Right lobe of liver (tissue), 6 donors: ENCODE measurements around the gene GRAMD2B. TPM values are rescaled to one million over a fixed set of nuclear protein-coding genes. Genes with fewer than 3 reads are reported as not detected.
A peak's percentile ranks its signal among the peaks of the same experiment; 100 is the strongest.

Source experiments
- ATAC-seq, 4 donors: fragments of 200-7000 bp; cut with Tn5 transposase; one replicate each; pipeline ENCODE4 v1.9.1; 2020; ENCODE audit warnings: mild to moderate bottlenecking in 4 of 4, moderate library complexity in 4 of 4
- DNase-seq, 3 donors: peaks; one replicate each; pipeline ENCODE4 v3.0.0-alpha.2; 2020
- H3K27ac ChIP-seq, 3 donors: fragments of 200-600 bp; one replicate each; pipeline ENCODE4 v1.8.0; 2022
- H3K27me3 ChIP-seq, 2 donors: fragments of 200-600 bp; one replicate each; pipeline ENCODE4 v1.8.0; 2022
- H3K36me3 ChIP-seq, 4 donors: fragments of 200-600 bp; sonication (generic) in 1 of 4; one replicate each; pipeline versions ENCODE4 v1.5.1 to v1.8.0; 2017 to 2022; ENCODE audit warnings: control low read depth in 1 of 4
- H3K4me1 ChIP-seq, 4 donors: fragments of 200-600 bp; sonication (generic) in 1 of 4; one replicate each; pipeline versions ENCODE4 v1.5.1 to v1.8.0; 2017 to 2022; ENCODE audit warnings: control low read depth in 1 of 4
- H3K4me3 ChIP-seq, 3 donors: fragments of 200-600 bp; one replicate each; pipeline ENCODE4 v1.8.0; 2022
- H3K9me3 ChIP-seq, 4 donors: fragments of 200-600 bp; sonication (generic) in 1 of 4; one replicate each; pipeline versions ENCODE4 v1.5.1 to v1.8.0; 2017 to 2022; ENCODE audit warnings: control low read depth in 1 of 4
- CTCF ChIP-seq, 4 donors: fragments of 200-600 bp in 3 of 4; fragments of 450-650 bp in 1 of 4; IDR thresholded peaks; one replicate each; pipeline versions ENCODE4 v1.5.1 to v1.8.0; 2016 to 2022; ENCODE audit warnings: antibody characterized with exemption in 4 of 4, mild to moderate bottlenecking in 2 of 4
- POLR2A ChIP-seq: fragments of 450-650 bp; IDR thresholded peaks from one replicate; pipeline ENCODE4 v1.6.1; 2017; ENCODE audit warnings: antibody characterized with exemption, mild to moderate bottlenecking
- WGBS: methylation state at CpG from one replicate; pipeline ENCODE4 v1.1.6; 2018; ENCODE audit warnings: low coverage, low lambda C conversion rate; ENCODE audit not compliant: insufficient coverage; ENCODE audit errors: missing lambda C conversion rate; 5-methylcytosine and 5-hydroxymethylcytosine counted together
- intact Hi-C, 2 donors: fragments of 100-400 bp; cut with DNase I; formaldehyde crosslinking; loops; one replicate each; pipeline versions ENCODE4 v1.11.2 to v1.14.1; 2022
- total RNA-seq, 6 experiments: library from RNA; depleted of rRNA in 2 of 6; stranded (reverse); fragments of >200 nt in 2 of 6; fragmentation: NEBNext Ultra II Directional in 3 of 6; extraction: Animal tissue kit (Norgen Biotek cat#: 25700) in 3 of 6; gene quantifications; one replicate each; pipeline versions ENCODE4 v1.1.0 to v1.2.4, GENCODE V29; 2016 to 2023
- donor health status: DM: no; HTN: yes; CAD: no.
- donor health status: DM: no; HTN: no; CAD: no.
- donor health status: DM: no; HTN: no; CAD: no.
- donor health status: DM: no; HTN: yes; CAD: no.
- donor health status: DM: no; HTN: yes; CAD: no.

Gene GRAMD2B
- total RNA-seq, 6 experiments from 2014 or later, result 9.9 to 26.4 (median 18.3) TPM

DNA sequence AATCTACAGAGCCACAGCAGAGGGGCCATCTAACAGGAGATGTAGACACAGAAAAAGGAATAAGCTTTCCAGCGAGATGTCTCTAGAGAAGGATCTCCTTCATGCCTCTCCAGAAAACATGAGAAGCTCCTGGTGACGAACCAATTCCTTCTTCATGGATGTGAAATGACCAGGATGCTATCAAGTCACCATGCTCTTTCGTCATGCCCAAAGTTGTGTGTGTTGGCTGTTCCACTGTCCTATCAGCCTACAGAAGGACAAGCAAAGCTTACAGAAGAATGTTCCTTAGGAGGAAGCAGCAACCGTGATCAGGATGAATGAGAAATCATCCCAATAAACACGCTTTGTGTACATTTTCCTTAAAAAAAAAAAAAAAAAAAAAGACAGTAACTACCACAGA is 117.4 kb downstream of the GRAMD2B start:
- H3K4me1 ChIP-seq, result peaks cover 0 to 23% (median 11%) of the 10 kb centered on the region in 4 donors
- H3K4me3 ChIP-seq, result no peak overlapping the region
- DNase-seq, result no peak
- intact Hi-C loops, result loop anchor here in 1 of 2 donors (10.0 kb wide), 1 partner anchor 64 kb away; the partner anchor contains the start of gene PHAX
- no peaks in the 10 kb centered on the region for H3K36me3 ChIP-seq
- H3K9me3 ChIP-seq, result no peaks in the 10 kb centered on the region
- 86% methylated on average over 5 of the region's 5 CpGs for WGBS
- ATAC-seq, result no peak
- H3K27me3 ChIP-seq, result no peaks in the 10 kb centered on the region
- H3K27ac ChIP-seq, result no peak overlapping the region
- no peak for TF ChIP-seq POLR2A
- no peak for TF ChIP-seq CTCF (IDR thresholded peaks at IDR 0.05)

DNA sequence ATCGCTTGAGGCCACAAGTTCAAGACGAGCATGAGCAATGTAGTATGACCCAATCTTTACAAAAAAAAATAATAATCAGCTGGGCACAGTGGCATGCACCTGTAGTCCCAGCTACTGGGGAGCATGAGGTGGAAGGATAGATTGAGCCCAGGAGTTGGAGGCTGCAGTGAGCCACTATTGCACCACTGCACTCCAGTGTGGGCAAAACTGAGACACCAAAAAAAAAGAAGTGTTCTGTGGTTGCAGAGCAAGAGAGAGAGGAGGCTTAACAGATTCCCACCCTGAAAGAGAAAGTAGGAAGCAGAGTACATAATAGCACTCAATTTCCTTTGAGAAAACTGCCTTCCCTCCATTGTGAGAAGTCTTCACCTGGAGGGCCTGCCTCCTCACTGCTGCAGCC is 119.2 kb downstream of the GRAMD2B start:
- H3K27ac ChIP-seq, result no peak overlapping the region
- intact Hi-C loops, result loop anchor here in 1 of 2 donors (10.0 kb wide), 1 partner anchor 62 kb away; the partner anchor contains the start of gene PHAX
- H3K4me1 ChIP-seq, result peaks cover 0 to 23% (median 11%) of the 10 kb centered on the region in 4 donors
- ATAC-seq (no peak), DNase-seq (no peak)
- H3K36me3 ChIP-seq, result peaks cover 0 to 12% (median 3%) of the 10 kb centered on the region in 4 donors
- no peak overlapping the region for H3K4me3 ChIP-seq
- no peaks in the 10 kb centered on the region for H3K9me3 ChIP-seq
- 67% methylated on average over 2 of the region's 2 CpGs for WGBS
- TF ChIP-seq POLR2A (no peak), CTCF (IDR thresholded peaks at IDR 0.05) (no peak)
- H3K27me3 ChIP-seq, result no peaks in the 10 kb centered on the region

DNA sequence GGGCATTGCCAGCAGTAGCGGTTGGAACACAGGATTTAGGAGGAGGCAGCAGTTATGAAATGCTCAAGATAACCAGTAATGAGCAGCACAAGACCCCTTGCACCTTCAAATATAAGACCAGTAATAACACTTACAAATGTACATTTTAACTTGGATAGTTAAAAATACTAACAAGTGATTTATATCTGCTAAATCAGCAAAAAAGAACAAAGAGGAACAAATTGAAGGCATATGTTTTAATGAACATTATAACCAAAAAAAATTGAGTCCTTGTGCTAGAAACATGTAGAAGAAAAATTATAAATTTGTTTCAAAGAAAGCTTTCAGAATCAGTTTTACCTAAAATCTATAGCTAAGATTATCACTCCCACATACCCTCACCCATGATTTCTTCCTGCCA is 119.8 kb downstream of the GRAMD2B start:
- Histone ChIP-seq H3K9me3 (no peaks in the 10 kb centered on the region), H3K27me3 (no peaks in the 10 kb centered on the region), H3K36me3 (peaks cover 0 to 18% (median 6%) of the 10 kb centered on the region in 4 donors), H3K4me1 (peaks cover 0 to 23% (median 11%) of the 10 kb centered on the region in 4 donors), H3K27ac (peak overlapping the region in 2 of 3 donors; percentile 45 to 81), H3K4me3 (no peak overlapping the region)
- no peak for TF ChIP-seq POLR2A
- TF ChIP-seq CTCF (IDR thresholded peaks at IDR 0.05), result no peak
- intact Hi-C loops, result loop anchor here in 1 of 2 donors (10.0 kb wide), 1 partner anchor 62 kb away; the partner anchor contains the start of gene PHAX
- WGBS, result 80% methylated on average over 1 of the region's 1 CpG
- DNase-seq (no peak), ATAC-seq (no peak)

DNA sequence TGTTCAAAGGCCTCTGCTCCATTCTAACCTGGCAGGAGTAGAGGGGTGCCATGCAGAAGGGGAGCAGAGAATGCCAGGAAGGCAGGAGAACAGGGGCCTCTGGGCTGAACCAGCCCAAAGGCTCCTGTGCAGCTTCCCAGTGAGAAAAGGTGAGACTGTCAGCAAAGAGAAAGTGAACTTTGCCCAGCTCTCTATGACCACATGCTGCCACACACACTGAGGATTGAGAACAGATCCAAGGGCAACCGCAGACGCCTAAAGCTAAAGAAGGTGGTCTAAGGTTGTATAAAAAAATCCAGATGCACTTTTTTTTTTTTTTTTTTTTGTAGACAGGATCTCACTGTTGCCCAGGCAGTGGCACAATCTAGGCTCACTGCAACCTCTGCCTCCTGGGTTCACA is 120.5 kb downstream of the GRAMD2B start:
- ATAC-seq (peak; percentile 90 to 94 (median 91)), DNase-seq (peak in 2 of 3 donors; percentile 33 to 76)
- Histone ChIP-seq H3K9me3 (no peaks in the 10 kb centered on the region), H3K27ac (peak overlapping the region in 2 of 3 donors; percentile 45 to 81), H3K4me1 (peaks cover 0 to 23% (median 11%) of the 10 kb centered on the region in 4 donors), H3K27me3 (no peaks in the 10 kb centered on the region), H3K4me3 (no peak overlapping the region), H3K36me3 (peaks cover 0 to 24% (median 11%) of the 10 kb centered on the region in 4 donors)
- TF ChIP-seq POLR2A, result no peak
- no peak for TF ChIP-seq CTCF (IDR thresholded peaks at IDR 0.05)
- intact Hi-C loops, result loop anchor here in 1 of 2 donors (10.0 kb wide), 1 partner anchor 61 kb away; the partner anchor contains the start of gene PHAX
- 19% methylated on average over 2 of the region's 2 CpGs for WGBS

Other genes with a start within 250 kb of the GRAMD2B start
- 100 to 1,000 TPM in 2 of 6 experiments, 10 to 100 TPM in 4; 23.0 to 142 (median 96.7) TPM for gene ALDH7A1, start 171.8 kb downstream of the GRAMD2B start, total RNA-seq
- gene PHAX, start 177.5 kb downstream of the GRAMD2B start, total RNA-seq, result 10 to 100 TPM; 11.0 to 24.6 (median 19.4) TPM